GM18867 (cell line): ENCODE data around the gene UCK2.

Experiments
- ATAC-seq: cut with Tn5 transposase; IDR thresholded peaks from one replicate; pipeline ENCODE4 v1.9.1; 2021; ENCODE audit warnings: mild to moderate bottlenecking, moderate library complexity; ENCODE audit not compliant: unreplicated experiment

The UCK2 gene

DNA sequence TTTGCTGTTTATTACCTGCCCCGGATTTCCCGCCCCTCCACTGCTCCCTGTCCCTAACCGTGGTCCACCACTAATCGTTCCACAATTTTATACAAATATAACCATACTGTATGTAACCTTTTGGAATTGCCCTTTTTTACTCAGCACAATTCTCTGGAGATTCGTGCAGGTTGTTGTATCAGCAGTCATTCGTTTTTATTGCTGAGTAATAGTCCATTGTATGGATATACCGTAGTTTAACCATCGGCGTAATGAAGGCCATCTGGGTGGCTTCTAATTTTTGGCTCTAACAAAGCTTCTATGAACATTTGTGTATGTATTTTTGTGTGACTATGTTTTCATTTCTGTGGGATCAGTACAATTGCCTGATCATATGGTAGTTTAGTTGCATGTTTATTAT, 50.0 kb downstream of the UCK2 start:
- ATAC-seq: no peak

DNA sequence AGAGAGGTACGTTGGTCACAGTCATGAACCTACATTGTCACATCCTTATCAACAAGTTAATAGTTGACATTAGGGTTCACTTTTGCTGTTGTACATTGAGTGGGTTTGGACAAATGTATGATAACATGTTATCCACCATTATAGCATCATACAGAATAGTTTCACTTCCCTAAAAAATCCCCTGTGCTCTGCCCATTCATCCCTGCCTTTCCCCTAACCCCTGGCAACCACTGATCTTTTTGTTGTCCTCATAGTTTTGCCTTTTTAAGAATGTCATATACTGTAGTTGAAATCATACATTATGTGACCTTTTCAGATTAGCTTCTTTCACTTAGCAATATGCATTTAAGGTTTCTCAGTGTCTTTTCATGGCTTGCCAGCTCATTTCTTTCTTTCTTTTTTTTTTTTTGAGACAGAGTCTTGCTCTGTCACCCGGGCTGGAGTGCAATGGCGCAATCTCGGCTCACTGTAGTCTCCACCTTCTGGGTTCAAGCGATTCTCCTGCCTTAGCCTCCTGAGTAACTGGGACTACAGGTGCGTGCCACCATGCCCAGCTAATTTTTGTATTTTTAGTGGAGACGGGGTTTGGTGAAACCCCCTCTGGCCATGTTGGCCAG, 50.6 kb downstream of the UCK2 start:
- peak; percentile 73 for ATAC-seq

DNA sequence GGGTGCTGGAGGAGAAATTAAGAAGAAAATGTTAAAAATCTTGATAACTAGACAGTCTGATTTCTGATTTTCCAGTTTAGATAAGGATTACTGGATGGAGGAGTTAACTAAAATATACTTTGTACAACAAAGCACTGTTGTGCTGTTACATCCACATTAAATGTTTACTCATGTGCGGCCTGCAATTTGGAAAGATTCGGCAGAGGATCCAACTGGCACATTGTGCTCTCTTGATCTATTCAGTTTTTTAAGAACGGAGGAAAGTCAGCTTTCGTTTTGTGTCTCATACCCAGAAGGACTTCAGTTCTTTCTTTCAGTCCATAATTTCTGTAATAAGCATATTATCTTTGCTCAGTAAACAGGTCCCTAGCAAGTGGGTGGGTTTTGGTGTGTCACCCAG, 52.5 kb downstream of the UCK2 start:
- no peak for ATAC-seq

DNA sequence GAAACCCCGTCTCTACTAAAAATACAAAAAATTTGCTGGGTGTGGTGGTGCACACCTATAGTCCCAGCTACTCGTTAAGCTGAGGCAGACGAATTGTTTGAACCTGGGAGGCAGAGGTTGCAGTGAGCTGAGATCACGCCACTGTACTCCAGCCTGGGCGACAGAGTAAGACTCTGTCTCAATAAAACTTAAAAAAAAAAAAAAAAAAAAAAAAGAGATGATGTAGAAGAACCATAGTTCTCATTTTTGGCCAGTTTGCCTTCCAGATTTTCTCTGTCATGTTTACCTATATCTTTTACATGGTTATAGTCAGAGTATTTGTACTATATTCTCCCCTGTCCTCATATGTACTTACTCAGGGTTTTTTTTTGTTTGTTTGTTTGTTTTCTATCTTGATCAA, 53.6 kb downstream of the UCK2 start:
- no peak for ATAC-seq

DNA sequence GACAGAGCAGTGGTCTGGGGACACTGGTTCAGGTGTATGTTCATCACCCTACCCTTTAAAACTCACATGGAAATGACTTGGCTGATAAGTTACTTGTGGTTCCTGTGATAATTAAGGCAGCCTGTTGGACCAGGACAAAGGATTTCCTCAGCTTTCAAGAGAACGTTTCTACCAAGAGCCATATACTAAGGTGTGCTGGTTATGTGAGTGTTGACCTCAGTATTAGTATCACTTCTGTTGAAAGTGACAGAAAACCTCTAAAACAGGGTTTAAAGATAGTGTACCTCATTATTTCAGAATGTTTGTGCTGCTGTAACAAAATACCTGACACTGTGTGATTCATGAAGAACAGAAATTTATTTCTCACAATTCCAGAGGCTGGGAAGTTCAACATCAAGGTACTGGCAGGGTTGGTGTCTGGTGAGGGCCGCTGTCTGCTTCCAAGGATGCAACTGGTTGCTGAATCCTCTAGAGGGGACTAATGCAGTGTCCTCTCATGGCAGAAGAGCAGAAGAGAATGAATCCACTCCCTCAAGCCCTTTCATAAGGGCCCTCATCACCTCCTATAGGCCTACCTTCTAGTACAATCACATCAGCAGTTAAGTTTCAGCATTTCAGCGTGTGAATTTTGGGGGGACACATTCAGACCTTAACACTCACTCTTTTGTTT, 54.9 kb downstream of the UCK2 start:
- no peak for ATAC-seq

DNA sequence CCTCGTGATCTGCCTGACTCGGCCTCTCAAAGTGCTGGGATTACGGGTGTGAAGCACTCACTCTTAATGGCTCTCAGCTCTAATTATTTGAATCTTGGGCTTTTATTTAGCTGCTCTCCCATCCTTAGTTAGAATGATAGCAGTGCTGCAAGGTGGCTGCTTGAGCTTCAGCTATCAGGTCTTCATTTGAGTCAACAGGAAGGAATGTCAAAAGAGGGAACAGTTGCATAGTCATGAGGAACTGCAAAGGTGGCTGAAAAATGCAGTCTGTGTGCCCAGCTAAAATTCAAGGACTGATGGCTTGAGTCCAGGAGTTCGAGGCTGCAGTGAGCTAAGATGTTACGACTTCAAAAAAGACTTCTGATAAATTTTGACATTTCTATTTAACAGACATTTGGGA, 55.6 kb downstream of the UCK2 start:
- no peak for ATAC-seq

DNA sequence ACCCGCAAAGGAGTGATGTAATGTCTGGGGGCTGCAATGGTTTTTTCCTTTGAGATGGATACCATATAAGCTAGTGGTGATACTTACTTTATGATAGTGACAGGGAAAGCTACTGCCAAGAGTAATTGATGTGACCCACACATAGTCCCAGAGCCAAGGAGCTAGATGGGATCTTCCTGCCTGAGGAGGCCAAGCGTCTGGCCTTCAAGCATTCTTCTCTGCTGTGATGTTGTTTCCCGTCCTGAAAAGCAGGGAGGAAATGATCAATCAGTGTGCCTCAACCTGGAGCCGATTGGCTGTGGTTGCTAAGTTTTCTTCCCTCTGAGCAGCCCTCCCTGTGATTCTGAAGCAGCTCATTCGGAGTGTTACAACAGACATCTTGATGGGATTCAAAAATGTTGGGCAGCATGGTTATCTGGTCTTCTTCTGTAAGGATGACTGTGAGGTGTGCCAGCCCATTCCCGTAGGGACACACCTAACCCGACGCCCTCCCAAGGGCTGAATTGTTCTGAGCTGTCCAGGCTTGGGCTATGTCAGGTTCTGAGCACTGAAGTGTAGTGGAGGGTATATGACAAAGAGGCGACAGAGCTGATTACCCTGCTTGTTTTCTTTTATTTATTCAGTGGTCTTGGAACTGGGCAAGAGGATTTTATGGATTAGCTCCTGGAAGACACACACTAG, 56.7 kb downstream of the UCK2 start:
- no peak for ATAC-seq

DNA sequence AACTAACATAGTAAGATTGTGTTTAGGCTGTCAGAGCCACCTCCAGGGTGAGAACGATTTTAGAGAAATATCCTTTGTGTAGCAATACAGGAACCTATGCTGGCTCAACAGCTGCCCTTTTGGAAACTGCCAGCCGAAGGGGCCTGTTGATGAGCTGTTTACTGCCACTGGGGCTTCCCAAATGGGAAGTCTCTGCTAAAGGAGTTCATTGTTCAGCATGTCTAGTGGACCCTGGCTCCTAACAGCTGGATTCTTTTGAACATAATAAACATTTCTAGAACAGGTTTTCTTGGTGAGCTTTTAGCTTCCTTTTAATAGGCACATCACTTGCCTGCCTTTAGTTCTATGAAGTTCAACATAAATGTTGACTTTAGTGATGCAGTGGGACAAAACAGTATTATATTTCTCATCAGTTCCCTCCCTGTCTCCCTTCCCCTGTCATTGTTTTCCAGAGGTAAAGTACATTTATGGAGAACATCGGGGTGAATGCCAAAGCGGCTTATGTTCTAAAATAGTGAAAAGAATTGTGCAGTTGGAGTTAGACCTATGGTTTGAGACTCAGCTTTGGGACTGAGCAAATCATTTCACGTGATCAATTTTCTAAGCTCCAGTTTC, 57.4 kb downstream of the UCK2 start:
- no peak for ATAC-seq

DNA sequence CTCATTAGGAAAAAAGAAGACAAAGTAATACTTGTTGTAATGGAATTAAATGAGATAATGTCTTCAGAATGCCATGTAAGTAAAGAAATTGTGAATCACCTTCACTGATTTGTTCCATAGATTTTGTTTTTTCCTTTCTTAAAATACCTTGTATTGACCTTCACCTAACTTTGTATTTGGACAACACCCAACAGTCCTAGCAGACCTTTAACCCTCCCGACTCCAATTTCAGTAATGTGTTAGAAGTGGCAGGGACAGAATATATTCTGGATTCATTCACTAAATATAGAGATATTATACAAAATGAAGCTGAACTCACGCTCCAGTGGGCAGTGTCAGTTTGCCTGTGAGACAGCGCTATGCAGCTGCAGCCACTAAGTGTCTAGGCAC, 57.9 kb downstream of the UCK2 start:
- no peak for ATAC-seq

DNA sequence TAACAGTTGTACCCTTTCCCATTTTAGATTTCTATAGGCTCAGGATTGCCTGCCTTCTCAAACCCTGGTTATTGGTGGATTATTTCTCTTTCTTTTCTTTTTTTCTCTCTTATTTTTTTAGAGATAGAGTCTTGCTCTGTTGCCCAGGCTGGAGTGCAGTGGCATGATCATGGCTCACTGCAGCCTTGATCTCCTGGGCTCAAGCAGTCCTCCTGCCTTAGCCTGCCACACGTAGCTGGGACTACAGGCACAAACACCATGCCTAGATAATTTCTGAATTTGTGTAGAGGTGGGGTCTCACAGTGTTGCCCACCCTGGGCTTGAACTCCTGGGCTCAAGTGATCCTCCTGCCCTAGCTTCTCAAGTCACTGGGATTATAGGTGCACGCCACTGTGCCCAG, 58.8 kb downstream of the UCK2 start:
- no peak for ATAC-seq

DNA sequence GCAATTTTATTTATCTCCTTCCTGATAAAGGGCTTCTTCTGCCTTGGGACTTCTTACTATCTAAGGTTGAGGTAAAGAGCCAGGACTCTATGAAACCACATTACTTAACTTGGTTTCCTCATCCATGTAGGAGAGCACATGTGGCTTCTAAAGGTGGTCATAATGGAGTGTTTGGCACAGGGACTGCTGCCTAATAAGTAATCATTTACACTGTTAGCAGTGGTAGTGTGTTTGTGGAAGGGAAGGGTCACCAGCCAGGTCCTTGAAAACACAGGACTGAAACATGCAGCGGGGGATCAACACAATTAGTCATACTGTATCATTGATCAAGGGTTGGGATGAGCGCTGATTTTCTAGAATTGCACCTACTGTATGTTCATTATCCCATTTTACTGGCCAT, 59.6 kb downstream of the UCK2 start:
- no peak for ATAC-seq

DNA sequence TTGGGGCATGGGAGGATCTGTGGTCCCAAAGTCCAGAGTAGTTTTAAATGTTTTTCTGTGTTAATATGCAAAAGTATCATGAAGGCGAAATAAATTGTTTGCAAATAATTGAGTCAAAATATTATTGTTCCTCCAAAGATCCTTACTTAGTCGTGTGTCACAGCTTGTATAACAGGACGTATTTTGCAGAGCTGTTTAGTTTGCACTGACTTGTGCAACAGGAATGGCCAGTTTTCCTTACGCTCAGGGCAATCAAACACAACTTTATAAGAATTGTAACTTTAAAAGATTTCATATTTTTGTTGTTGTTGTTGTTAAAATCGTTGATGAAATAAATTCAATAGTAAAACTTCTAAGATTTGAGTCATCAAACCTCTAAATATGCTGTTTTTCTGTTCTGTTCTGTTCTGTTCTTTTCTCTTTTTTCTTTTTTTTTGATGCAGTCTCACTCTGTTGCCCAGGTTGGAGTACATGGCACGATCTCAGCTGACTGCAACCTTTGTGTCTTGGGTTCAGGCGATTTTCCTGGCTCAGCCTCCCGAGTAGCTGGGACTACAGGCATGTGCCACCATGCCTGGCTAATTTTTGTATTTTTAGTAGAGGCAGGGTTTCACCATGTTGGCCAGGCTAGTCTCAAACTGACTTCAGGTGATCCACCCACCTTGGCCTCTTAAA, 60.6 kb downstream of the UCK2 start:
- no peak for ATAC-seq

DNA sequence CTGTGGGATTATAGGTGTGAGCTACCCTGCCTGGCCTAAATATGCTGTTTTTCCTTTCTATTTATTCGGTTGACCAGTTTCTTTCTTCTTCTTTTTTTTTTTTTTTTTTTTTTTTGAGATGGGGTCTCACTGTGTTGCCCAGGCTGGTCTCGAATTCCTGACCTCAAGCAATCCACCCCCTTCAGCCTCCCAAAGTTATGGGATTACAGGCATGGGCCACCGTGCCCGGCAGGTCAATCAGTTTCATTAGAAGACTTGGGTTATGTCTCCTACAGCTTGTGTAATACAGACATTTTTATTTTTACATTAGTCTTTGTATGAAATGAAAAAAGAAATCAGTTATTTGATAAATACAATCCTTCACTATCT, 61.1 kb downstream of the UCK2 start:
- ATAC-seq: no peak

DNA sequence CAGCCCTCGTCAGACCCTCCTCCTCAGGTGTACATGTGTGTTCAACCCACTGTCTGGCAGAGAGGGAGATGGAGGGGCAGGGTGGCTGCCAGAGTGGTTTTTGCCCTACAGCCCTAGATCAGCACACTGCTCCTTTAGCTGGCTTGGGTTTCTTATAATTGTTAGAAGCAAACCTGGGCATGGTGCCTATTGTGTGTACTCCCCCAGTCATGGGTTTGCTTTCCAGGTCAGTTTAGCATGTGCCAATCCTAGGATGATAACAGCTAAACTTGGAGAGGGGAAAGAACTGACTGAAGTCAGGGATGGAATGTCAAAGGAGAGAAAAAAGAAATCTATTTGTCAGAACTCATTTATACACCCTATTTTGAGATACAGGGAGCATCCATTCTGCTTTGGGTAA, 63.3 kb downstream of the UCK2 start:
- ATAC-seq: no peak

DNA sequence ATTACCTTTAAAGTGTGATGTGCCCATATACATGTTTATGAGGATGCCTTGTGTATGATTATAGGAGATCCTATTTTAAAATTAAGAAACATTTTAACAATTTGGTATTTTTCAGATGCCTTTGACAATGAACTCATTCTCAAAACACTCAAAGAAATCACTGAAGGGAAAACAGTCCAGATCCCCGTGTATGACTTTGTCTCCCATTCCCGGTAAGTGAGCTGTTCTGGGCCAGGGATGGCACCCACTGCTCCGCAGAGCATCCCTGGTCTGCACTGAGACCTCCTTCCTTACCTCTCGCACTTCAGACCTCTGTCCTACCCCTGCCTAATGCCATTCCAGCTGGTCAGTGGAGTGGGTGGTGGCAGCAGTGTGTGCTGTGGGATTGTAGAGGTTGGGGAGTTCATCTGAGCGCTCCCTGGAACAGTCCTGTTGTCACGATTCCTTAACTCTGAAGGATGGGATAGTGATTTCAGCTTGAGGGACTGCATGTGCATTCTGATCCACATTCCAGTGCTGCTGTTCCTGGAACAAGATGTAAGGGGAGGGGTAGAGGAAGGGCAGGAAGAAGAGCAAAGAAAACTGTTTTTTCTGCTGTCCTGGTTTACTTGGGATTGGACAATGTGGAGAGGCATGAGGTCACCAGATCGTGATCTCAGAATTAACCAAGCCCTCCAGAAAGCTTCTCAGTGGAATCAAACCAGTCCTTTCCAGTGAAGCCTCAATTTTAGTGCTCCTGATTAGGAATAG, 63.9 kb downstream of the UCK2 start:
- no peak for ATAC-seq

DNA sequence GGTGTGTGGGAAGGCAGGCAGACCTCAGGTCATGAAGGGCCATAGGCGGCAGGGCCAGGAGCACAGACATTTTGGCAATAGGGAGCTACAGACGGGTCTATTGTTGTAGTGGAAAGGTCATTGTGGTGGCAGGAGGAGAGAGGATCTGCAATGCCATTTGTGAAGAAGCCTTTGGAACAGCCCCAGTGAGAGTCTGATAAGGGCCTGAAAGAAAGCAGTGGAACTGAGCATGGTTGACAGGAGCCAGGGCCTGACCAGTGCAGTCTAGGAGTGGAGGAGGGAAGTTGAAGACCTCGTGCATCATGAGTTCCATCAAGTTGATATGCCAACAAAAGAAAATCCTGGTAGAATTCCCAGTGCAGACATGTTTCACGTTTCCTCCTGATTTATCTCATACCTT, 65.5 kb downstream of the UCK2 start:
- ATAC-seq: no peak

DNA sequence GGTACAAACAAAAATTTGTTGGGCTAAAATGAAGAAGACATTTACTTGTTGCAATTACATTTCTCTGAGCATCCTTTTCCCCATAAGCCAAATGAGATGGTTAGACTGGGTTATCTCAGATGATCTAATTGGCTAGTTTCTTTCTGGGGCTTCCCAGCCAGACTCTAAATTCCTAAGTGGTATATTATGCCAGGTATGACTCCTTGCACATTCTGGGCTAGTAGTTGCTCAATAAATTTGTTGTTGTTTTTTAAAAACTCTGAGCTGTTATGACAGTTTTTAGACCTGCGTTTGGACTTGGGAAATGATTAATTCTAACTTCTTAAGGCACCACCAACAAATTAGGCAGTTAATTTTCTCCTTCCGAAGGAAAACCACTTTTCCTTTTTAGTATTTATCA, 66.1 kb downstream of the UCK2 start:
- no peak for ATAC-seq

DNA sequence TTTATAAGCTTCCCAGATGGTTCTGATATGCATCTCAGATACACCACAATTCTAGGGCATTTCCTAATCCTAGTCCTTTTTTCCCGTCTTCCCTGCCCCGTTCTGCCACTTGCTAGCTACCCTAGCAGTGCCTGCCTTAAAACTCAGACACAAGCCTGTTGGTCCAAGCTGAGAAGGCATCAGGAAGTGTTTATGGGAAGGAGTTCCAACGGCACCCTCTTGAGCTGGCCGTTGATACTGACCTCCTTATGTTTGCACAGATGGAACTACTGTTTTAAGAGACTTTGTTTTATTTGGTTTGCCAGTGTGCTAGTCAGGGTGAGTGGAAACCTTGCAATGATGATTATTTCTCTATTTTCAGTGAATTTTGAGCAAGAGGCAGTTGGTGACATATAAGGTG, 67.2 kb downstream of the UCK2 start:
- ATAC-seq: no peak

DNA sequence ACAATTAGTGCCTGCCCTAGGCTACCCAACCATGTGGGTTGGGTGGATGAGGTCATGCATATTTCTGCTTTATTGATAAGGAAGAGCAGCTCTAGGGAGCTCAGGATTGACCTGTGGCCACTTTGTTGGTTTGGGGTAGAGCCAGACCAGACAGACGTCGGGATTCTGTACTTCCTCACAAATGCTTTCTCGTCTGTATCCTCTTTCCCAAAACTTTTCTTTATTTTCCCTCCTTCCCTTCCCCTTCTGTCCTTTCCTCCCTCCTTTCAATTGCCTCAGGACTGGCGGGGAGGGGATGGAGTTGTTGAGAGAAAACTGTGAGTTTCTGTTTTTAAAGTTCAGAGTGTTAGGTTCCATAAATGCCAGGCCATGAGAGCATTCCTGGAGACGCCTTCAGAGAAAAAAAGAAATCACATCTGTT, 68.0 kb downstream of the UCK2 start:
- no peak for ATAC-seq

DNA sequence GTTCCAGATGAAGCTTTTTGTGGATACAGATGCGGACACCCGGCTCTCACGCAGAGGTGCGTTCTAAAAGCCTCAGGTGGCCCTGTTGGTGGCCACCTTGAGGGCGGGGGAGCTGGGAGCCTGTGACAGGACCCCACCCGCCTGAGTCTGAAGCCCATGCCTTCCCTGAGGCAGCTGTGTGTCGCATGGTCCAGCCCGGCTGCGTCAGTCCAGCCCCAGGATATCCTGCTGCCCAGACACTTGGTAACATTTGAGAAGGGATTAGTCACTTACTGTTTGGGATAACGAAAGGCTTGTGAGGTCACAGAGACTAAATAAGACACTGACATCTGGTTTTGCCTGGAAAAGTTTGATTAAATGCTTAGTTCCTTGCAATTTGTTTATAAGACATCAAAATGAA, 68.9 kb downstream of the UCK2 start:
- ATAC-seq: no peak
